Fibroblast of lung (primary cell): ENCODE data around the gene DNMT1. TPM values are rescaled to one million over a fixed set of nuclear protein-coding genes. Genes with fewer than 3 reads are reported as not detected.

Source experiments
- DNase-seq, 2 donors: peaks; one replicate each; pipeline versions ENCODE4 v3.0.0 to v3.0.0-alpha.2; 2010; ENCODE audit warnings: low read depth in 2 of 2
- H2AFZ ChIP-seq: 2 replicates; pipeline ENCODE4 v1.5.1; 2012; ENCODE audit warnings: low read length, control low read depth, inconsistent platforms
- H3K27ac ChIP-seq: 2 replicates; pipeline ENCODE4 v1.5.1; 2011; ENCODE audit warnings: low read length, control low read depth; ENCODE audit not compliant: insufficient read depth
- H3K27me3 ChIP-seq: 2 replicates; pipeline ENCODE4 v1.5.1; 2011; ENCODE audit warnings: mild to moderate bottlenecking, low read length; ENCODE audit not compliant: control insufficient read depth, insufficient read depth
- H3K36me3 ChIP-seq: 2 replicates; pipeline ENCODE4 v1.5.1; 2011; ENCODE audit warnings: low read length; ENCODE audit not compliant: control insufficient read depth, insufficient read depth
- H3K4me1 ChIP-seq: 2 replicates; pipeline ENCODE4 v1.5.1; 2011; ENCODE audit warnings: low read length; ENCODE audit not compliant: control insufficient read depth, insufficient read depth; ENCODE audit errors: extremely low read depth
- H3K4me2 ChIP-seq: 2 replicates; pipeline ENCODE4 v1.5.1; 2011; ENCODE audit warnings: low read length, control low read depth; ENCODE audit not compliant: insufficient read depth; ENCODE audit errors: extremely low read depth
- H3K4me3 ChIP-seq, 4 experiments: fragments of 200-600 bp in 1 of 4; sonication (generic) in 1 of 4; replicated peaks in 1 of 4; 2 replicates each; pipeline ENCODE4 v1.5.1; 2011 to 2016; ENCODE audit warnings: low read length in 4 of 4, low read depth in 3 of 4, mild to moderate bottlenecking in 3 of 4, control low read depth in 2 of 4, inconsistent platforms in 1 of 4, mixed read lengths in 1 of 4; ENCODE audit not compliant: insufficient read depth in 1 of 4; ENCODE audit errors: control extremely low read depth in 1 of 4
- H3K79me2 ChIP-seq: 2 replicates; pipeline ENCODE4 v1.5.1; 2012; ENCODE audit warnings: mild to moderate bottlenecking, low read length, inconsistent platforms; ENCODE audit not compliant: control insufficient read depth, insufficient read depth
- H3K9ac ChIP-seq: 2 replicates; pipeline ENCODE4 v1.5.1; 2011; ENCODE audit warnings: mild to moderate bottlenecking, low read length, control low read depth; ENCODE audit not compliant: insufficient read depth
- H3K9me3 ChIP-seq: 2 replicates; pipeline ENCODE4 v1.5.1; 2012; ENCODE audit warnings: low read depth, low read length; ENCODE audit not compliant: control insufficient read depth, insufficient read depth
- H4K20me1 ChIP-seq: 2 replicates; pipeline ENCODE4 v1.5.1; 2011; ENCODE audit warnings: low read length; ENCODE audit not compliant: control insufficient read depth, insufficient read depth; ENCODE audit errors: extremely low read depth
- EZH2 ChIP-seq: IDR thresholded peaks from 2 replicates; pipeline ENCODE4 v1.5.1; 2012; ENCODE audit warnings: low read length, control low read depth, mild to moderate bottlenecking; ENCODE audit errors: missing control alignments
- polyA plus RNA-seq, 2 donors: library from polyadenylated mRNA; depleted of rRNA in 1 of 2; stranded (reverse) in 1 of 2; unstranded in 1 of 2; fragments of >200 nt; gene quantifications; 2 replicates each; pipeline ENCODE4 v1.2.1, GENCODE V29; 2011 to 2012; ENCODE audit warnings: missing spikeins in 1 of 2
- total RNA-seq: library from RNA; depleted of rRNA; stranded (reverse); fragments of >200 nt; gene quantifications from 2 replicates; pipeline ENCODE4 v1.2.1, GENCODE V29; 2014
- TF ChIP-seq, protein P1 (sequence below), 2 donors: IDR thresholded peaks in 1 of 2; conservative IDR thresholded peaks in 1 of 2; 1 replicate in 1 of 2; 2 replicates in 1 of 2; pipeline ENCODE4 v1.5.1; 2011 to 2012; ENCODE audit warnings: low read length in 2 of 2, control low read depth in 1 of 2, inconsistent platforms in 1 of 2, low read depth in 1 of 2, mild to moderate bottlenecking in 1 of 2

Gene DNMT1
- total and polyA plus RNA-seq, 2 donors (not counting 1 experiment from before 2014, with no cell fraction given): 33.7 to 36.7 TPM

DNA sequence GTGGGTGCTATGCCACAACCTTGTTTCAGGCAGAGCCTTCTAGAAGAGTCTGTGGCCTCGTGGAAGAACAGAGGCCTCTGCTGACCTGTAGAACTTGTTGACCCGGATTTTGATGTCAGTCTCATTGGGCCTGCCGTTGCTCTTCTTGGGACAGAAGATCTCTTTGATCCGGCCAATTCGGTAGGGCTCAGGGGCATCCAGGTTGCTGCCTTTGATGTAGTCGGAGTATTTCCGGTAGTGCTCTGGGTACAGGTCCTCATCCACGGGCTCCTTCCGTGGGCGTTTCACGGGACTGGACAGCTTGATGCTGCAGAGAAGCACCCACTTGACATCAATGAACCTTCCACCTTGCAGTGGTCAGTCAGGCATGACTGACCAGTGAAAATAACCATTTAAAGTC lies 51.1 kb downstream of the DNMT1 start:
- no peak overlapping the region for H3K9ac ChIP-seq
- H3K4me1 ChIP-seq: no peaks in the 10 kb centered on the region
- H3K79me2 ChIP-seq: no peaks in the 10 kb centered on the region
- no peak overlapping the region for H2AFZ ChIP-seq
- H4K20me1 ChIP-seq: no peaks in the 10 kb centered on the region
- H3K27me3 ChIP-seq: no peaks in the 10 kb centered on the region
- no peak for DNase-seq
- peaks cover 43% of the 10 kb centered on the region for H3K36me3 ChIP-seq
- no peak overlapping the region for H3K27ac ChIP-seq
- H3K4me2 ChIP-seq: no peak overlapping the region
- TF ChIP-seq, protein P1, sequence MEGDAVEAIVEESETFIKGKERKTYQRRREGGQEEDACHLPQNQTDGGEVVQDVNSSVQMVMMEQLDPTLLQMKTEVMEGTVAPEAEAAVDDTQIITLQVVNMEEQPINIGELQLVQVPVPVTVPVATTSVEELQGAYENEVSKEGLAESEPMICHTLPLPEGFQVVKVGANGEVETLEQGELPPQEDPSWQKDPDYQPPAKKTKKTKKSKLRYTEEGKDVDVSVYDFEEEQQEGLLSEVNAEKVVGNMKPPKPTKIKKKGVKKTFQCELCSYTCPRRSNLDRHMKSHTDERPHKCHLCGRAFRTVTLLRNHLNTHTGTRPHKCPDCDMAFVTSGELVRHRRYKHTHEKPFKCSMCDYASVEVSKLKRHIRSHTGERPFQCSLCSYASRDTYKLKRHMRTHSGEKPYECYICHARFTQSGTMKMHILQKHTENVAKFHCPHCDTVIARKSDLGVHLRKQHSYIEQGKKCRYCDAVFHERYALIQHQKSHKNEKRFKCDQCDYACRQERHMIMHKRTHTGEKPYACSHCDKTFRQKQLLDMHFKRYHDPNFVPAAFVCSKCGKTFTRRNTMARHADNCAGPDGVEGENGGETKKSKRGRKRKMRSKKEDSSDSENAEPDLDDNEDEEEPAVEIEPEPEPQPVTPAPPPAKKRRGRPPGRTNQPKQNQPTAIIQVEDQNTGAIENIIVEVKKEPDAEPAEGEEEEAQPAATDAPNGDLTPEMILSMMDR (conservative IDR thresholded peaks at IDR 0.05 in 1 of 2, IDR thresholded peaks at IDR 0.05 in 1 of 2; ENCODE audit: low read depth in 1 of 2, low read length in 2 of 2): no peak
- TF ChIP-seq EZH2: no peak
- H3K4me3 ChIP-seq: no peak overlapping the region
- H3K9me3 ChIP-seq: no peaks in the 10 kb centered on the region

DNA sequence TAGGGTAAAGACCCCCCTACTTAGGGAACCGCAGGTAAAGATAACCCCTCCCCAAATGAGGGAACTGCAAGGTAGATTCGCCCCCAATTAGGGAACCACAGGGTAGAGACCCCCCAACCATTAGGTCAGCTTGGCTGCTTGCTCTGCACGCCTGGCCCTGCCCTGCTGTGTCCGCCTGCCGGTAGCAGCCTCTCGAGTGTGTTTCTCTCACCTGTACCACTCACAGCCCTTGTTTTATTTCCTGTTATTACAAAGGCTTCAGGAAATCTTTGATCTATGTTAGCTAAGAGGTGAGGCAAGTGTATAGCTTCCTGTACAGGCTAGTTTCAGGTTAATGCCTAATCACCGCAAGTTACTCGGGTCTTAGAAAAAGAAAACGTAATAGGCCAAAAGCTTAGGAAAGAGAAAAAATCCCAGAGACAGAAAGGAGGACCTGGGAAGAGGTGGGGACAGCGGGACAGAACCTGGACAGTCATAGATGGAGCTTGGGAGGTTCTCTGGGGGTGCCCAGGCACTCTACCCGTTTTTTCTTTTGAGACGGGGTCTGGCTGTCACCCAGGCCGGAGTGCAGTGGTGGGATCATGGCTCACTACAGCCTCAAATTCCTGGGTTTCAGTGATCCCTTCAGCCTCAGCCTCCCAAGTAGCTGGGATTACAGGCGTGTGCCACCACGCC lies 51.9 kb downstream of the DNMT1 start:
- Histone ChIP-seq H3K4me1 (no peaks in the 10 kb centered on the region), H3K4me2 (no peak overlapping the region), H3K9me3 (no peaks in the 10 kb centered on the region), H3K79me2 (no peaks in the 10 kb centered on the region), H4K20me1 (no peaks in the 10 kb centered on the region), H3K36me3 (peaks cover 47% of the 10 kb centered on the region), H3K4me3 (no peak overlapping the region), H3K27ac (no peak overlapping the region), H3K9ac (no peak overlapping the region), H3K27me3 (no peaks in the 10 kb centered on the region), H2AFZ (no peak overlapping the region)
- no peak for TF ChIP-seq EZH2
- TF ChIP-seq, protein P1 (conservative IDR thresholded peaks at IDR 0.05 in 1 of 2, IDR thresholded peaks at IDR 0.05 in 1 of 2; ENCODE audit: low read depth in 1 of 2, low read length in 2 of 2): no peak
- DNase-seq: no peak

DNA sequence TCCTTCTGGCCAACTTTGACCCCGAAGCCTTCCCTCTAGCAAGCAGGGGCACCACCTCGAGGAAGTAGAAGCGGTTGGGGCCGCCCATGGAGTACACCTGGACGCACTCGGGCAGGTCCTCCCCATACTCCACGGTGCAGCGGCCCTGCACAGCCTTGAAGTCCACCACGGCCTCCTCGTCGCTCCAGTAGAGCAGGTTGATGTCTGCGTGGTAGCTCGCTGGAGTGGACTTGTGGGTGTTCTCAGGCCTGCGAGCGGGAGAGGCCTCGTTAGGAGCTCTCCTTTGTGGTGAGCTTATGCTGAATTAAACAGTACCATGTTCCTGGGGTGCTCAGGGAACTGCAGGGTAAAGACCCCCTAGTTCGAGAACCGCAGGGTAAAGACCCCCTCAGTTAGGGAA lies 52.8 kb downstream of the DNMT1 start:
- no peak for TF ChIP-seq EZH2
- TF ChIP-seq, protein P1 (conservative IDR thresholded peaks at IDR 0.05 in 1 of 2, IDR thresholded peaks at IDR 0.05 in 1 of 2; ENCODE audit: low read depth in 1 of 2, low read length in 2 of 2): no peak
- no peak overlapping the region for H3K27ac ChIP-seq
- no peak overlapping the region for H3K9ac ChIP-seq
- no peaks in the 10 kb centered on the region for H3K27me3 ChIP-seq
- H3K4me2 ChIP-seq: no peak overlapping the region
- H3K4me1 ChIP-seq: no peaks in the 10 kb centered on the region
- no peaks in the 10 kb centered on the region for H4K20me1 ChIP-seq
- no peak overlapping the region for H3K4me3 ChIP-seq
- no peak overlapping the region for H2AFZ ChIP-seq
- no peaks in the 10 kb centered on the region for H3K79me2 ChIP-seq
- H3K9me3 ChIP-seq: no peaks in the 10 kb centered on the region
- DNase-seq: no peak
- peaks cover 52% of the 10 kb centered on the region for H3K36me3 ChIP-seq
